DND-41 (cell line): ENCODE measurements around the gene TRDMT1.

Experiments used
- EZH2 ChIP-seq: IDR thresholded peaks from 3 replicates; pipeline ENCODE4 v1.6.1; 2012; ENCODE audit warnings: borderline replicate concordance, low read depth, mild to moderate bottlenecking, moderate library complexity, low read length, inconsistent platforms; ENCODE audit not compliant: severe bottlenecking
- TF ChIP-seq, protein P1 (sequence below): IDR thresholded peaks from 2 replicates; pipeline ENCODE4 v1.5.1; 2012; ENCODE audit warnings: borderline replicate concordance, low read length, moderate library complexity, mild to moderate bottlenecking; ENCODE audit not compliant: poor library complexity, severe bottlenecking; ENCODE audit errors: extremely low read depth

DNA sequence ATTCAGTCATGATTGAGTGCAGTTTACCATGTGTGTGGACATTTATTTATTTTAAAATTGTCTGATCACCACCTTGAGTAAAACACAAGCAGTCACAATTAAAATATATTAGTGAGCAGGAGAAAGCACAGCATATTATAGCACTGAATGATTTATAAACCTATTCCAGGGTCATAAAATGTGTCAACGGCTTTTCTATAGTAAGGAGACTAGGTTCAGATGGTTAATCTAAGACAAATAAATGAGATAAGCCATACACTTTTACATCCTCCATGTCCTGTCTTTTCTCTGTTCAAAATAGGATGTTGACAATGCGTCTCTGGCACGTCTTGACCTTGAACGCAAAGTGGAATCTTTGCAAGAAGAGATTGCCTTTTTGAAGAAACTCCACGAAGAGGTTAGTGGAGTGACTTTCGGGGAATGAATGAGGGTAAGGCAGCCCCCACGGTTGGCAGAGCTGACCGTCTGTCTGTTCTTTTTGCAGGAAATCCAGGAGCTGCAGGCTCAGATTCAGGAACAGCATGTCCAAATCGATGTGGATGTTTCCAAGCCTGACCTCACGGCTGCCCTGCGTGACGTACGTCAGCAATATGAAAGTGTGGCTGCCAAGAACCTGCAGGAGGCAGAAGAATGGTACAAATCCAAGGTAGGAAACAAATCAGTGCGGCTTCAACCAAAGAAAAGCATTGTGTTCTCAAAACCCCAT lies 32.0 kb upstream of the TRDMT1 start:
- TF ChIP-seq, protein P1, sequence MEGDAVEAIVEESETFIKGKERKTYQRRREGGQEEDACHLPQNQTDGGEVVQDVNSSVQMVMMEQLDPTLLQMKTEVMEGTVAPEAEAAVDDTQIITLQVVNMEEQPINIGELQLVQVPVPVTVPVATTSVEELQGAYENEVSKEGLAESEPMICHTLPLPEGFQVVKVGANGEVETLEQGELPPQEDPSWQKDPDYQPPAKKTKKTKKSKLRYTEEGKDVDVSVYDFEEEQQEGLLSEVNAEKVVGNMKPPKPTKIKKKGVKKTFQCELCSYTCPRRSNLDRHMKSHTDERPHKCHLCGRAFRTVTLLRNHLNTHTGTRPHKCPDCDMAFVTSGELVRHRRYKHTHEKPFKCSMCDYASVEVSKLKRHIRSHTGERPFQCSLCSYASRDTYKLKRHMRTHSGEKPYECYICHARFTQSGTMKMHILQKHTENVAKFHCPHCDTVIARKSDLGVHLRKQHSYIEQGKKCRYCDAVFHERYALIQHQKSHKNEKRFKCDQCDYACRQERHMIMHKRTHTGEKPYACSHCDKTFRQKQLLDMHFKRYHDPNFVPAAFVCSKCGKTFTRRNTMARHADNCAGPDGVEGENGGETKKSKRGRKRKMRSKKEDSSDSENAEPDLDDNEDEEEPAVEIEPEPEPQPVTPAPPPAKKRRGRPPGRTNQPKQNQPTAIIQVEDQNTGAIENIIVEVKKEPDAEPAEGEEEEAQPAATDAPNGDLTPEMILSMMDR: no peak
- no peak for TF ChIP-seq EZH2
